BJ (cell line): ENCODE results near the gene TEX30. TPM values are rescaled to one million over a fixed set of nuclear protein-coding genes. Genes with fewer than 3 reads are reported as not detected.

ENCODE experiments used
- CTCF ChIA-PET: fragments of 350-600 bp; formaldehyde crosslinking; extraction: SDS; loops from one replicate; lab custom pipeline; 2021; ENCODE audit warnings: antibody characterized with exemption, inconsistent platforms; lab: Yijun Ruan, JAX
- POLR2A ChIA-PET: fragments of 300-600 bp; sonication (Branson Sonifier 250); formaldehyde crosslinking; extraction: SDS; loops from one replicate; lab custom pipeline; 2021; ENCODE audit warnings: antibody characterized with exemption; lab: Charles Lee
- DNase-seq: peaks from one replicate; pipeline ENCODE4 v3.0.0-alpha.2; 2011; ENCODE audit warnings: low read depth
- H3K27me3 ChIP-seq: 2 replicates; pipeline ENCODE4 v1.6.0; 2011; ENCODE audit warnings: low read length; ENCODE audit not compliant: control insufficient read depth, insufficient read depth
- H3K36me3 ChIP-seq: 2 replicates; pipeline ENCODE4 v1.5.1; 2011; ENCODE audit warnings: low read length; ENCODE audit not compliant: control insufficient read depth, insufficient read depth
- H3K4me3 ChIP-seq: 2 replicates; pipeline ENCODE4 v1.5.1; 2011; ENCODE audit warnings: low read depth, mild to moderate bottlenecking, control low read depth, low read length
- polyA plus RNA-seq: library from polyadenylated mRNA; depleted of rRNA; stranded (reverse); fragments of >200 nt; gene quantifications from 2 replicates; pipeline ENCODE4 v1.2.3, GENCODE V29; 2011; rRNA removed
- TF ChIP-seq, protein P1 (sequence below): IDR thresholded peaks from 2 replicates; pipeline ENCODE4 v1.5.1; 2011; ENCODE audit warnings: low read depth, mild to moderate bottlenecking, control low read depth, inconsistent platforms, low read length, moderate library complexity; ENCODE audit not compliant: insufficient read depth

TEX30 gene
- polyA plus RNA-seq, 1 experiment, result 5.5 TPM

DNA sequence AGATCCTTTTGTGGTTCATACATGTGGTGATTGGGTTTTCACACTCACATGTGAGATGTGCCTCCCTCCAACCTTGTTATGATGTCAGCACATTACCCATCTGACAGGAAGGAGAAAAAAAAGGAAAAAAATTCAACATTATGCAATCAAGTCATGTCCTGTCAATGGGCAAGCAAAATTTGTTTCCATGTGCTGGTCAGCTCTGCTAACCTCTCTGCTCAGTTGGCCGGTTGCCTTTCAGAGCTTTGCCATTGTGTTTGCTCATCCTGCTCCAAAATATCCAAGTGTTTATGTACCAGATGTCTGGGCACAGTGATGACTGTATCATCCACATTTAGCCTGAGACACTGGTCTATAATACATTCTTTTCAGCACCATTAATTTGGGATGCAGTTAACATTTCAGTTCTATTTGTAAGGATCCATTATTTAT, 51.8 kb downstream of the TEX30 start:
- Histone ChIP-seq H3K4me3 (no peak overlapping the region), H3K36me3 (no peaks in the 10 kb centered on the region), H3K27me3 (peaks cover 2% of the 10 kb centered on the region)
- POLR2A ChIA-PET, result interaction anchor here (0.6 to 1.1 kb wide), 2 partner anchors 19 to 95 kb away, joined by 3 to 4 read pairs; no protein-coding TSS in a partner anchor
- CTCF ChIA-PET, result interaction anchor here (1.0 to 1.7 kb wide), 6 partner anchors 11 to 142 kb away, joined by 3 to 7 read pairs (median 4); no protein-coding TSS in a partner anchor
- peak; percentile 64 for DNase-seq
- TF ChIP-seq, protein P1, sequence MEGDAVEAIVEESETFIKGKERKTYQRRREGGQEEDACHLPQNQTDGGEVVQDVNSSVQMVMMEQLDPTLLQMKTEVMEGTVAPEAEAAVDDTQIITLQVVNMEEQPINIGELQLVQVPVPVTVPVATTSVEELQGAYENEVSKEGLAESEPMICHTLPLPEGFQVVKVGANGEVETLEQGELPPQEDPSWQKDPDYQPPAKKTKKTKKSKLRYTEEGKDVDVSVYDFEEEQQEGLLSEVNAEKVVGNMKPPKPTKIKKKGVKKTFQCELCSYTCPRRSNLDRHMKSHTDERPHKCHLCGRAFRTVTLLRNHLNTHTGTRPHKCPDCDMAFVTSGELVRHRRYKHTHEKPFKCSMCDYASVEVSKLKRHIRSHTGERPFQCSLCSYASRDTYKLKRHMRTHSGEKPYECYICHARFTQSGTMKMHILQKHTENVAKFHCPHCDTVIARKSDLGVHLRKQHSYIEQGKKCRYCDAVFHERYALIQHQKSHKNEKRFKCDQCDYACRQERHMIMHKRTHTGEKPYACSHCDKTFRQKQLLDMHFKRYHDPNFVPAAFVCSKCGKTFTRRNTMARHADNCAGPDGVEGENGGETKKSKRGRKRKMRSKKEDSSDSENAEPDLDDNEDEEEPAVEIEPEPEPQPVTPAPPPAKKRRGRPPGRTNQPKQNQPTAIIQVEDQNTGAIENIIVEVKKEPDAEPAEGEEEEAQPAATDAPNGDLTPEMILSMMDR, result no peak

DNA sequence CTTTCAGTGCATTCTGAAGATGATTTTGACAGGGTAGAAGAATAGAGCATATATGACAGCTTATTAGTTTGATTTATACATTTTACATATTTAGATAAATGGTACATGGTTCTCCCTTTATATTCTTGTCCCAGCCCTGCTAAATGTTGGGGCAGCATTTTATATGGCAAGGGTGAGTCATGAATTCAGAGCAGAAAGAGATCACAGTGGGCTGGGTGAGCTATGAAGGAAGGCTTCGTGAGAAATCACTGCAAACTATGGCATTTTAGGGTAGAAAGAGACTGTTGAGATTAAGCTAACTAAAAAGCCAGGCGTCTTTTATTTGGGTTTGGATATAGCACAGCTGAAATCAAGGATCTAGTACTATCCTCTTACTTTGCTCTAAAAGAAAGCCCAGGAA, 54.8 kb downstream of the TEX30 start:
- CTCF ChIA-PET, result interaction anchor here (0.8 to 1.5 kb wide), 3 partner anchors 16 to 139 kb away, joined by 4 to 5 read pairs (median 4); no protein-coding TSS in a partner anchor

More for the DNA sequence above, 54.8 kb downstream of the TEX30 start:
- no peak for DNase-seq
- H3K4me3 ChIP-seq, result no peak overlapping the region
- no peaks in the 10 kb centered on the region; the same call in none of the 2 replicates for H3K27me3 ChIP-seq
- TF ChIP-seq, protein P1, result no peak
- H3K36me3 ChIP-seq, result no peaks in the 10 kb centered on the region
- POLR2A ChIA-PET, result no interaction called here

Other genes with a start within 250 kb of the TEX30 start
- 13.9 and 26.3 TPM in 2 replicates for gene TPP2, start 176.8 kb downstream of the TEX30 start, polyA plus RNA-seq
- gene METTL21C, start 78.7 kb downstream of the TEX30 start, polyA plus RNA-seq, result not detected in 2 replicates
- gene POGLUT2, start 25.2 kb upstream of the TEX30 start, polyA plus RNA-seq, result 11.0 and 19.1 TPM in 2 replicates
- 9.5 and 15.4 TPM in 2 replicates for gene BIVM, start 25.3 kb upstream of the TEX30 start, polyA plus RNA-seq
- gene ERCC5, start 72.2 kb upstream of the TEX30 start, polyA plus RNA-seq, result 21.7 and 35.1 TPM in 2 replicates